Heart right ventricle (tissue), 16 donors: Measurements from ENCODE around the gene PDSS2. TPM values are rescaled to one million over a fixed set of nuclear protein-coding genes. Genes with fewer than 3 reads are reported as not detected.
"Not testable (repeated sequence)": the region's sequence is repeated elsewhere in the genome, so short reads cannot be mapped to it uniquely, and the experiment has no call there.

Experiments
- ATAC-seq, 8 donors: fragments of 200-7000 bp; cut with Tn5 transposase; one replicate each; pipeline ENCODE4 v1.9.1; 2020; ENCODE audit warnings: mild to moderate bottlenecking in 8 of 8, moderate library complexity in 8 of 8, moderate number of reproducible peaks in 1 of 8
- DNase-seq, 2 donors: peaks; one replicate each; pipeline ENCODE4 v3.0.0-alpha.2; 2020
- H3K27ac ChIP-seq, 10 donors: fragments of 200-600 bp; sonication (generic) in 2 of 10; one replicate each; pipeline versions ENCODE4 v1.5.0 to v1.8.0; 2020 to 2022; ENCODE audit warnings: mild to moderate bottlenecking in 3 of 10
- H3K27me3 ChIP-seq, 7 donors: fragments of 200-600 bp; one replicate each; pipeline ENCODE4 v1.8.0; 2021 to 2022; ENCODE audit warnings: mild to moderate bottlenecking in 2 of 7
- H3K36me3 ChIP-seq, 9 donors: fragments of 200-600 bp; sonication (generic) in 1 of 9; one replicate each; pipeline versions ENCODE4 v1.5.0 to v1.8.0; 2020 to 2022; ENCODE audit warnings: mild to moderate bottlenecking in 2 of 9
- H3K4me1 ChIP-seq, 9 donors: fragments of 200-600 bp; sonication (generic) in 1 of 9; one replicate each; pipeline versions ENCODE4 v1.5.0 to v1.8.0; 2020 to 2022; ENCODE audit warnings: mild to moderate bottlenecking in 4 of 9
- H3K4me3 ChIP-seq, 10 donors: fragments of 200-600 bp; sonication (generic) in 2 of 10; one replicate each; pipeline versions ENCODE4 v1.5.0 to v1.8.0; 2020 to 2022; ENCODE audit warnings: mild to moderate bottlenecking in 7 of 10, moderate library complexity in 2 of 10
- H3K9me3 ChIP-seq, 11 donors: fragments of 200-600 bp in 10 of 11; sonication (generic) in 2 of 11; one replicate each; pipeline versions ENCODE4 v1.5.0 to v1.8.0; 2013 to 2022; ENCODE audit warnings: mild to moderate bottlenecking in 2 of 11, control low read depth in 1 of 11, moderate library complexity in 1 of 11
- CTCF ChIP-seq, 9 donors: fragments of 200-600 bp; sonication (generic) in 2 of 9; IDR thresholded peaks; one replicate each; pipeline versions ENCODE4 v1.5.0 to v1.8.0; 2021 to 2022; ENCODE audit warnings: antibody characterized with exemption in 9 of 9, mild to moderate bottlenecking in 5 of 9, moderate library complexity in 1 of 9
- WGBS, 2 donors: extraction: QIAGEN DNeasy Blood & Tissue Kit; methylation state at CpG; one replicate each; pipeline ENCODE4 v1.1.7; 2013; ENCODE audit warnings: inconsistent platforms in 1 of 2; 5-methylcytosine and 5-hydroxymethylcytosine counted together
- intact Hi-C, 10 donors: fragments of 100-400 bp; cut with DNase I; formaldehyde crosslinking; loops; one replicate each; pipeline versions ENCODE4 v1.11.1 to v1.14.2; 2022
- polyA plus RNA-seq, 2 donors: library from polyadenylated mRNA; stranded (reverse); fragments of 200-250 nt; gene quantifications; one replicate each; pipeline ENCODE4 v1.2.3, GENCODE V29; 2013
- total RNA-seq, 10 donors: library from RNA; stranded (reverse); fragmentation: NEBNext Ultra II Directional in 3 of 10; extraction: Animal tissue kit (Norgen Biotek cat#: 25700) in 3 of 10; gene quantifications; one replicate each; pipeline versions ENCODE4 v1.2.1 to v1.2.4, GENCODE V29; 2021 to 2023
- donor health status: Arrhythmogenic right ventricular cardiomyopathy.
- donor health status: ischemic (EF 13 %, LVEDD 7.1; RV severe dilation, severe dysfunction).
- donor health status: healthy with polysubstance abuse.
- donor health status: DM: no; HTN: yes; CAD: no.
- donor health status: DM: no; HTN: no; CAD: no.
- donor health status: ischemic (EF 25% LVEDD 6.9; RV normal size, moderate dysfunction).
- donor health status: ischemic (EF 25% LVEDD 5.7; RV mildly dilated, moderate dysfunction).
- donor health status: healthy.
- donor health status: DM: yes; HTN: yes; CAD: no.
- donor health status: Ischemic cardiomyopathy.
- donor health status: ischemic (EF 35%, LVEDD 5.7; RV mildly dilated, moderate dysfunction).
- donor health status: nonischemic (EF 11% LVEDD 7.7; RV severe dilation, severe dysfunction).
- donor health status: DM: yes; HTN: yes; CAD: no.
- donor health status: PGD.
- donor health status: ischemic (EF 29% LVEDD 5.4; RV normal size, mild dysfunction).
- donor health status: nonischemic (EF 23%, LVEDD 6.1; RV moderate dilation, normal function).

The PDSS2 gene
- total and polyA plus RNA-seq, 12 donors = 5.5 to 22.2 (median 18.0) TPM

- H3K36me3 ChIP-seq = no peaks in the 10 kb centered on the region
- 95 to 96% methylated on average over 3 of the region's 3 CpGs for WGBS, 2 donors
- H3K4me3 ChIP-seq = no peak overlapping the region
- TF ChIP-seq CTCF (IDR thresholded peaks at IDR 0.05) = no peak
- H3K27ac ChIP-seq = no peak overlapping the region
- no peaks in the 10 kb centered on the region for H3K9me3 ChIP-seq
- no peak for DNase-seq
- ATAC-seq = no peak
- intact Hi-C loops = loop anchor here in 6 of 10 donors (10.0 kb wide), 5 partner anchors 141 to 531 kb away; partner anchors contain the start of gene PDSS2 (in 1 of the 6)
- peaks cover 0 to 7% (median 0%) of the 10 kb centered on the region in 9 donors for H3K4me1 ChIP-seq
- no peaks in the 10 kb centered on the region for H3K27me3 ChIP-seq
These were observed 145.6 kb downstream of the PDSS2 start for GRCh38 chr6:107313776-107314175.

- Histone ChIP-seq H3K27ac (no peak overlapping the region), H3K4me1 (peaks cover 0 to 7% (median 0%) of the 10 kb centered on the region in 9 donors), H3K27me3 (no peaks in the 10 kb centered on the region), H3K4me3 (no peak overlapping the region), H3K36me3 (no peaks in the 10 kb centered on the region), H3K9me3 (no peaks in the 10 kb centered on the region)
- no peak for TF ChIP-seq CTCF (IDR thresholded peaks at IDR 0.05)
- no peak for DNase-seq
- WGBS, 2 donors = 98 to 100% methylated on average over 3 of the region's 3 CpGs
- no peak for ATAC-seq
- intact Hi-C loops = loop anchor here in 6 of 10 donors (10.0 kb wide), 5 partner anchors 144 to 534 kb away; partner anchors contain the start of gene PDSS2 (in 1 of the 6)
These were observed 149.0 kb downstream of the PDSS2 start for GRCh38 chr6:107310362-107310761.

- ATAC-seq (no peak), DNase-seq (no peak)
- no peaks in the 10 kb centered on the region for H3K27me3 ChIP-seq
- H3K36me3 ChIP-seq = no peaks in the 10 kb centered on the region
- TF ChIP-seq CTCF (IDR thresholded peaks at IDR 0.05) = no peak
- intact Hi-C loops = no loop called here
- no peak overlapping the region for H3K4me3 ChIP-seq
- H3K9me3 ChIP-seq = no peaks in the 10 kb centered on the region
- H3K4me1 ChIP-seq = no peaks in the 10 kb centered on the region
- 76% methylated on average over 3 of the region's 3 CpGs for WGBS, 2 donors
- no peak overlapping the region for H3K27ac ChIP-seq
These were observed 150.7 kb downstream of the PDSS2 start for GRCh38 chr6:107308677-107309076.

- H3K27me3 ChIP-seq, H3K36me3 ChIP-seq, ATAC-seq, intact Hi-C loops, H3K27ac ChIP-seq, H3K4me3 ChIP-seq, H3K4me1 ChIP-seq, DNase-seq, H3K9me3 ChIP-seq: not testable (repeated sequence)
- 78 to 89% methylated on average over 3 of the region's 3 CpGs for WGBS, 2 donors
These were observed 153.4 kb downstream of the PDSS2 start for GRCh38 chr6:107305994-107306393.

- Histone ChIP-seq H3K36me3 (no peaks in the 10 kb centered on the region), H3K9me3 (no peaks in the 10 kb centered on the region), H3K27me3 (no peaks in the 10 kb centered on the region), H3K27ac (no peak overlapping the region), H3K4me3 (no peak overlapping the region), H3K4me1 (no peaks in the 10 kb centered on the region)
- ATAC-seq = no peak
- 97 to 99% methylated on average over 2 of the region's 2 CpGs for WGBS, 2 donors
- TF ChIP-seq CTCF (IDR thresholded peaks at IDR 0.05) = no peak
- DNase-seq = no peak
- intact Hi-C loops = no loop called here
These were observed 154.0 kb downstream of the PDSS2 start for GRCh38 chr6:107305391-107305790.
